Jurkat, Clone E6-1 (cell line): Measurements from ENCODE around the gene SS18L1.

Source experiments
- DNase-seq: peaks from one replicate; pipeline ENCODE4 v3.0.0-alpha.2; 2011; ENCODE audit warnings: low read depth, low spot score
- H3K4me3 ChIP-seq: 2 replicates; pipeline ENCODE4 v1.5.1; 2011; ENCODE audit warnings: mild to moderate bottlenecking, low read length, control low read depth, moderate library complexity

Gene SS18L1

GRCh38 chr20:62182469-62183425 is 39.2 kb downstream of the SS18L1 start, which contains the start of gene MTG2:
Gene MTG2, plus strand, starts transcription at chr20:62183028. Its CDS starts 10,393 bp downstream, at chr20:62193421.
- H3K4me3 ChIP-seq = peak within 1 kb of the TSS; percentile 95
- peak; percentile 95 for DNase-seq

- DNase-seq = no peak
- peak overlapping the region; percentile 95 for H3K4me3 ChIP-seq
Observed at GRCh38 chr20:62183426-62184142, 40.0 kb downstream of the SS18L1 start.

- no peak for DNase-seq
- H3K4me3 ChIP-seq = no peak overlapping the region
Observed at GRCh38 chr20:62186096-62186426, 42.5 kb downstream of the SS18L1 start.

GRCh38 chr20:62186887-62187866 is 43.6 kb downstream of the SS18L1 start:
- H3K4me3 ChIP-seq = no peak overlapping the region
- DNase-seq = no peak

GRCh38 chr20:62190639-62191411 is 47.3 kb downstream of the SS18L1 start:
- H3K4me3 ChIP-seq = no peak overlapping the region

GRCh38 chr20:62191781-62192559 is 48.4 kb downstream of the SS18L1 start:
- no peak for DNase-seq
- H3K4me3 ChIP-seq = no peak overlapping the region

More at GRCh38 chr20:62190639-62191411, 47.3 kb downstream of the SS18L1 start:
- no peak for DNase-seq

GRCh38 chr20:62192635-62193034 is 49.1 kb downstream of the SS18L1 start:
- DNase-seq = no peak
- H3K4me3 ChIP-seq = no peak overlapping the region

- no peak overlapping the region for H3K4me3 ChIP-seq
- DNase-seq = no peak
Observed at GRCh38 chr20:62193079-62194025, 49.8 kb downstream of the SS18L1 start.

GRCh38 chr20:62195075-62195405 is 51.5 kb downstream of the SS18L1 start:
- peak; percentile 78 for DNase-seq
- peak overlapping the region; percentile 42 for H3K4me3 ChIP-seq

GRCh38 chr20:62195736-62196135 is 52.2 kb downstream of the SS18L1 start:
- no peak for DNase-seq

GRCh38 chr20:62196286-62196685 is 52.7 kb downstream of the SS18L1 start:
- H3K4me3 ChIP-seq = no peak overlapping the region
- no peak for DNase-seq

More at GRCh38 chr20:62195736-62196135, 52.2 kb downstream of the SS18L1 start:
- H3K4me3 ChIP-seq = no peak overlapping the region

GRCh38 chr20:62197311-62197710 is 53.7 kb downstream of the SS18L1 start:
- no peak overlapping the region for H3K4me3 ChIP-seq
- DNase-seq = no peak

- no peak overlapping the region for H3K4me3 ChIP-seq
Observed at GRCh38 chr20:62197801-62198200, 54.2 kb downstream of the SS18L1 start.

GRCh38 chr20:62198496-62198895 is 54.9 kb downstream of the SS18L1 start:
- DNase-seq = no peak
- no peak overlapping the region for H3K4me3 ChIP-seq

More at GRCh38 chr20:62197801-62198200, 54.2 kb downstream of the SS18L1 start:
- DNase-seq = no peak

- no peak for DNase-seq
- no peak overlapping the region for H3K4me3 ChIP-seq
Observed at GRCh38 chr20:62198931-62199330, 55.4 kb downstream of the SS18L1 start.

GRCh38 chr20:62200491-62201172 is 57.1 kb downstream of the SS18L1 start:
- H3K4me3 ChIP-seq = no peak overlapping the region
- no peak for DNase-seq
